AG04450 (cell line): ENCODE results near the gene GDA. TPM values are rescaled to one million over a fixed set of nuclear protein-coding genes. Genes with fewer than 3 reads are reported as not detected.

Experiments
- CTCF ChIA-PET: fragments of 300-600, 350-600 bp; formaldehyde crosslinking; extraction: SDS; loops from one replicate; lab custom pipeline; 2022; ENCODE audit warnings: antibody characterized with exemption, inconsistent platforms; lab: Charles Lee
- POLR2A ChIA-PET: fragments of 350-600 bp; formaldehyde crosslinking; extraction: SDS; loops from one replicate; lab custom pipeline; 2021; ENCODE audit warnings: antibody characterized with exemption, inconsistent platforms; lab: Yijun Ruan, JAX
- DNase-seq: peaks from one replicate; pipeline ENCODE4 v3.0.0-alpha.2; 2011; ENCODE audit warnings: low read depth, low spot score
- H3K27ac ChIP-seq: one replicate; pipeline ENCODE4 v1.5.1; 2012; ENCODE audit warnings: low read depth, low read length, control low read depth
- H3K27me3 ChIP-seq: one replicate; pipeline ENCODE4 v1.6.0; 2012; ENCODE audit warnings: low read length; ENCODE audit not compliant: control insufficient read depth, insufficient read depth
- H3K4me3 ChIP-seq: 2 replicates; pipeline ENCODE4 v1.5.1; 2011; ENCODE audit warnings: mild to moderate bottlenecking, low read depth, low read length, control low read depth
- H3K9me3 ChIP-seq: 2 replicates; pipeline ENCODE4 v1.5.1; 2012; ENCODE audit warnings: low read length; ENCODE audit not compliant: control insufficient read depth, insufficient read depth
- CTCF ChIP-seq: IDR thresholded peaks from 2 replicates; pipeline ENCODE4 v1.5.1; 2011; ENCODE audit warnings: low read depth, low read length, control low read depth, inconsistent platforms
- polyA plus RNA-seq: library from polyadenylated mRNA; depleted of rRNA; stranded (reverse); fragments of >200 nt; gene quantifications from 2 replicates; pipeline ENCODE4 v1.2.3, GENCODE V29; 2011; rRNA removed
- small RNA-seq: library from RNA; depleted of rRNA; stranded (forward); fragments of <200 nt; gene quantifications from one replicate; pipeline ENCODE3, GENCODE V24; 2012; ENCODE audit warnings: low read depth; ENCODE audit not compliant: insufficient read length

Gene GDA
- polyA plus RNA-seq, 1 experiment = not detected

GRCh38 chr9:72294936-72295335 lies 145.7 kb downstream of the GDA start:
- Histone ChIP-seq H3K9me3 (no peaks in the 10 kb centered on the region; the same call in 1 of the 2 replicates), H3K4me3 (no peak overlapping the region), H3K27ac (no peak overlapping the region), H3K27me3 (peaks cover 6% of the 10 kb centered on the region)
- no peak for DNase-seq
- no peak for TF ChIP-seq CTCF
- CTCF ChIA-PET = interaction anchor here (0.6 to 6.1 kb wide), 7 partner anchors 15 to 787 kb away, joined by 3 to 61 read pairs (median 3); no protein-coding TSS in a partner anchor
- POLR2A ChIA-PET = no interaction called here

GRCh38 chr9:72297516-72297915 lies 148.3 kb downstream of the GDA start:
- ChIA-PET CTCF (interaction anchor here (0.5 to 0.9 kb wide), 2 partner anchors 16 to 490 kb away, joined by 3 to 13 read pairs; no protein-coding TSS in a partner anchor), POLR2A (no interaction called here)
- no peak for DNase-seq
- peaks cover 6% of the 10 kb centered on the region for H3K27me3 ChIP-seq
- no peaks in the 10 kb centered on the region for H3K9me3 ChIP-seq
- no peak overlapping the region for H3K27ac ChIP-seq
- TF ChIP-seq CTCF = no peak
- no peak overlapping the region for H3K4me3 ChIP-seq

- Histone ChIP-seq H3K27ac (no peak overlapping the region), H3K4me3 (no peak overlapping the region), H3K27me3 (peaks cover 6% of the 10 kb centered on the region), H3K9me3 (no peaks in the 10 kb centered on the region)
- CTCF ChIA-PET = no interaction called here
- POLR2A ChIA-PET = no interaction called here
- no peak for DNase-seq
- no peak for TF ChIP-seq CTCF
Observed at GRCh38 chr9:72299017-72299603, 149.9 kb downstream of the GDA start.

DNA sequence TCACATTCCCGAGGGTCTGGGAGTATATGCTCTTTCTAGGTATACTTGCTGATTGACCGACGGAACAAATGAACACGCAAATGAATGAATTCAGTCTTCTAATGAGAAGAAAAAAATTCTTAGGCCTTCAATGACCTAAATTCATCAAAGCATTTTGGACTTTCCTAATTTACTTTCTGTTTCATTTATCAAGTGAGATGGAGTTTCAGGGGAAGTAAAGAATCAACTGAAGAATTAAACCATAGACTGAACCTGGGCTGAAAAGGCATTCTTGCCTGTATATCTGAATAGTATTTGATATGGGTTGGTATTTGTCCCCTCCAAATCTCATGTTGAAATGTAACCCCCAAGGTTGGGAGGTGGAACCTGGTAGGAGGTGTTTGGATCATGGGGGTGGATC lies 151.6 kb downstream of the GDA start:
- ChIA-PET CTCF (no interaction called here), POLR2A (no interaction called here)
- Histone ChIP-seq H3K27me3 (peaks cover 5% of the 10 kb centered on the region), H3K9me3 (no peaks in the 10 kb centered on the region), H3K4me3 (no peak overlapping the region), H3K27ac (no peak overlapping the region)
- DNase-seq = no peak
- no peak for TF ChIP-seq CTCF

Small RNA genes lying within 50 kb of the gene (small RNA-seq; reads per million reads assigned to genes)
- not detected for gene RNA5SP285

Other genes starting within 250 kb of the GDA start
- 12.0 and 15.3 TPM in 2 replicates for gene ABHD17B, start 238.2 kb upstream of the GDA start, polyA plus RNA-seq
- 15.1 and 19.8 TPM in 2 replicates for gene C9orf85, start 237.8 kb upstream of the GDA start, polyA plus RNA-seq
- not detected in 2 replicates for gene C9orf57, start 88.8 kb upstream of the GDA start, polyA plus RNA-seq
- gene ZFAND5, start 215.8 kb downstream of the GDA start, polyA plus RNA-seq = 195 and 224 TPM in 2 replicates